ENCODE measurements around the gene SELENOI. TPM values are rescaled to one million over a fixed set of nuclear protein-coding genes. Genes with fewer than 3 reads are reported as not detected.
"Not testable (repeated sequence)": the region's sequence is repeated elsewhere in the genome, so short reads cannot be mapped to it uniquely, and the experiment has no call there.

SELENOI gene
- total and polyA plus RNA-seq, 4 experiments from 2014 or later: 2.7 to 20.0 (median 11.4) TPM

GRCh38 chr2:26364669-26365068 is 18.7 kb downstream of the SELENOI start:
- no peak overlapping the region for H3K27ac Mint-ChIP-seq
- ChIA-PET CTCF (ENCODE audit: partially characterized antibody) (interaction anchor here (0.7 kb wide), 1 partner anchor 66 kb away, joined by 3 read pairs; no protein-coding TSS in a partner anchor), POLR2A (ENCODE audit: partially characterized antibody) (no interaction called here)
- H3K27me3 ChIP-seq (ENCODE audit: insufficient read depth, low read length): no peaks in the 10 kb centered on the region
- H3K9me3 Mint-ChIP-seq: no peaks in the 10 kb centered on the region
- H3K4me1 ChIP-seq (ENCODE audit: insufficient read depth, low read length): peaks cover 12% of the 10 kb centered on the region
- H3K27me3 Mint-ChIP-seq: no peaks in the 10 kb centered on the region
- H3K4me1 Mint-ChIP-seq: peaks cover 16 to 33% (median 23%) of the 10 kb centered on the region in 4 donors
- H3K4me3 Mint-ChIP-seq: no peak overlapping the region
- no peak for DNase-seq
- no peak overlapping the region for H3K4me3 ChIP-seq (ENCODE audit: low read length in 2 of 2)
- H3K36me3 Mint-ChIP-seq: peaks cover 24 to 32% of the 10 kb centered on the region in 2 donors
- no peak overlapping the region for H3K27ac ChIP-seq (ENCODE audit: low read depth, low read length)
- peaks cover 31% of the 10 kb centered on the region for H3K36me3 ChIP-seq (ENCODE audit: insufficient read depth, low read length)
- intact Hi-C loops (cut with micrococcal nuclease): no loop called here
- no peaks in the 10 kb centered on the region for H3K9me3 ChIP-seq (ENCODE audit: control insufficient read depth in 1 of 2, low read length in 2 of 2)

- Histone ChIP-seq H3K9me3 (ENCODE audit: control insufficient read depth in 1 of 2, low read length in 2 of 2) (no peaks in the 10 kb centered on the region), H3K27me3 (ENCODE audit: insufficient read depth, low read length) (no peaks in the 10 kb centered on the region), H3K36me3 (ENCODE audit: insufficient read depth, low read length) (peaks cover 31% of the 10 kb centered on the region), H3K4me3 (ENCODE audit: low read length in 2 of 2) (no peak overlapping the region), H3K4me1 (ENCODE audit: insufficient read depth, low read length) (peaks cover 12% of the 10 kb centered on the region), H3K27ac (ENCODE audit: low read depth, low read length) (no peak overlapping the region)
- intact Hi-C loops (cut with micrococcal nuclease): no loop called here
- Mint-ChIP-seq H3K9me3 (no peaks in the 10 kb centered on the region), H3K36me3 (peaks cover 29 to 32% of the 10 kb centered on the region in 2 donors), H3K27ac (no peak overlapping the region), H3K27me3 (no peaks in the 10 kb centered on the region), H3K4me3 (no peak overlapping the region), H3K4me1 (peaks cover 9 to 15% (median 10%) of the 10 kb centered on the region in 4 donors)
- CTCF ChIA-PET (ENCODE audit: partially characterized antibody): no interaction called here
- no peak for DNase-seq
- POLR2A ChIA-PET (ENCODE audit: partially characterized antibody): no interaction called here
These were observed 21.0 kb downstream of the SELENOI start for GRCh38 chr2:26366957-26367356.

GRCh38 chr2:26369664-26370063 is 23.7 kb downstream of the SELENOI start:
- intact Hi-C loops (cut with micrococcal nuclease): not testable (repeated sequence)
- H3K36me3 ChIP-seq (ENCODE audit: insufficient read depth, low read length): peaks cover 42% of the 10 kb centered on the region
- H3K36me3 Mint-ChIP-seq: peaks cover 42 to 44% of the 10 kb centered on the region in 2 donors

GRCh38 chr2:26370909-26371308 is 25.0 kb downstream of the SELENOI start:
- H3K27ac ChIP-seq (ENCODE audit: low read depth, low read length); H3K4me3 ChIP-seq (ENCODE audit: low read length in 2 of 2); H3K27me3 Mint-ChIP-seq; H3K27me3 ChIP-seq (ENCODE audit: insufficient read depth, low read length); CTCF ChIA-PET (ENCODE audit: partially characterized antibody); H3K27ac Mint-ChIP-seq; H3K4me3 Mint-ChIP-seq; DNase-seq; intact Hi-C loops (cut with micrococcal nuclease); H3K9me3 ChIP-seq (ENCODE audit: control insufficient read depth in 1 of 2, low read length in 2 of 2); H3K9me3 Mint-ChIP-seq; POLR2A ChIA-PET (ENCODE audit: partially characterized antibody); H3K4me1 Mint-ChIP-seq; H3K4me1 ChIP-seq (ENCODE audit: insufficient read depth, low read length): not testable (repeated sequence)
- H3K36me3 ChIP-seq (ENCODE audit: insufficient read depth, low read length): peaks cover 46% of the 10 kb centered on the region
- peaks cover 46 to 47% of the 10 kb centered on the region in 2 donors for H3K36me3 Mint-ChIP-seq

More at GRCh38 chr2:26369664-26370063, 23.7 kb downstream of the SELENOI start:
- H3K9me3 ChIP-seq (ENCODE audit: control insufficient read depth in 1 of 2, low read length in 2 of 2); H3K4me1 ChIP-seq (ENCODE audit: insufficient read depth, low read length); H3K27ac ChIP-seq (ENCODE audit: low read depth, low read length); DNase-seq; H3K27me3 ChIP-seq (ENCODE audit: insufficient read depth, low read length); H3K9me3 Mint-ChIP-seq; H3K4me3 Mint-ChIP-seq; H3K27me3 Mint-ChIP-seq; CTCF ChIA-PET (ENCODE audit: partially characterized antibody); H3K4me1 Mint-ChIP-seq; H3K4me3 ChIP-seq (ENCODE audit: low read length in 2 of 2); POLR2A ChIA-PET (ENCODE audit: partially characterized antibody): not testable (repeated sequence)
- peak overlapping the region in 1 of 7 donors; percentile 1 for H3K27ac Mint-ChIP-seq

- intact Hi-C loops (cut with micrococcal nuclease): no loop called here
- H3K4me3 ChIP-seq (ENCODE audit: low read length in 2 of 2): no peak overlapping the region
- H3K27ac ChIP-seq (ENCODE audit: low read depth, low read length): no peak overlapping the region
- peak overlapping the region in 1 of 8 donors; percentile 38 for H3K4me3 Mint-ChIP-seq
- CTCF ChIA-PET (ENCODE audit: partially characterized antibody): no interaction called here
- H3K36me3 ChIP-seq (ENCODE audit: insufficient read depth, low read length): peaks cover 31% of the 10 kb centered on the region
- no peaks in the 10 kb centered on the region for H3K9me3 ChIP-seq (ENCODE audit: control insufficient read depth in 1 of 2, low read length in 2 of 2)
- H3K27me3 Mint-ChIP-seq: no peaks in the 10 kb centered on the region
- H3K36me3 Mint-ChIP-seq: peaks cover 42 to 54% of the 10 kb centered on the region in 2 donors
- no peak for DNase-seq
- H3K27me3 ChIP-seq (ENCODE audit: insufficient read depth, low read length): no peaks in the 10 kb centered on the region
- H3K4me1 Mint-ChIP-seq: peaks cover 0 to 6% (median 2%) of the 10 kb centered on the region in 4 donors
- POLR2A ChIA-PET (ENCODE audit: partially characterized antibody): no interaction called here
- H3K9me3 Mint-ChIP-seq: no peaks in the 10 kb centered on the region
- H3K27ac Mint-ChIP-seq: peak overlapping the region in 2 of 7 donors; percentile 54 to 61
- no peaks in the 10 kb centered on the region for H3K4me1 ChIP-seq (ENCODE audit: insufficient read depth, low read length)
These were observed 30.9 kb downstream of the SELENOI start for GRCh38 chr2:26376799-26377198.

- peak overlapping the region in 1 of 7 donors; percentile 73 for H3K27ac Mint-ChIP-seq
- intact Hi-C loops (cut with micrococcal nuclease): no loop called here
- Histone ChIP-seq H3K36me3 (ENCODE audit: insufficient read depth, low read length) (peaks cover 14% of the 10 kb centered on the region), H3K4me3 (ENCODE audit: low read length in 2 of 2) (no peak overlapping the region), H3K4me1 (ENCODE audit: insufficient read depth, low read length) (no peaks in the 10 kb centered on the region), H3K27me3 (ENCODE audit: insufficient read depth, low read length) (no peaks in the 10 kb centered on the region), H3K9me3 (ENCODE audit: control insufficient read depth in 1 of 2, low read length in 2 of 2) (no peaks in the 10 kb centered on the region), H3K27ac (ENCODE audit: low read depth, low read length) (no peak overlapping the region)
- peaks cover 35 to 47% of the 10 kb centered on the region in 2 donors for H3K36me3 Mint-ChIP-seq
- H3K4me3 Mint-ChIP-seq: no peak overlapping the region
- ChIA-PET CTCF (ENCODE audit: partially characterized antibody) (no interaction called here), POLR2A (ENCODE audit: partially characterized antibody) (no interaction called here)
- no peak for DNase-seq
- no peaks in the 10 kb centered on the region for H3K9me3 Mint-ChIP-seq
- H3K27me3 Mint-ChIP-seq: no peaks in the 10 kb centered on the region
- peaks cover 0 to 10% (median 2%) of the 10 kb centered on the region in 4 donors for H3K4me1 Mint-ChIP-seq
These were observed 34.3 kb downstream of the SELENOI start for GRCh38 chr2:26380281-26380680.

- Histone ChIP-seq H3K9me3 (ENCODE audit: control insufficient read depth in 1 of 2, low read length in 2 of 2) (no peaks in the 10 kb centered on the region), H3K4me1 (ENCODE audit: insufficient read depth, low read length) (no peaks in the 10 kb centered on the region), H3K27me3 (ENCODE audit: insufficient read depth, low read length) (no peaks in the 10 kb centered on the region), H3K4me3 (ENCODE audit: low read length in 2 of 2) (no peak overlapping the region), H3K27ac (ENCODE audit: low read depth, low read length) (no peak overlapping the region), H3K36me3 (ENCODE audit: insufficient read depth, low read length) (peaks cover 6% of the 10 kb centered on the region)
- Mint-ChIP-seq H3K27ac (peak overlapping the region in 1 of 7 donors; percentile 75), H3K27me3 (no peaks in the 10 kb centered on the region), H3K4me1 (peaks cover 0 to 10% (median 1%) of the 10 kb centered on the region in 4 donors), H3K9me3 (no peaks in the 10 kb centered on the region), H3K36me3 (peaks cover 29 to 46% of the 10 kb centered on the region in 2 donors), H3K4me3 (no peak overlapping the region)
- intact Hi-C loops (cut with micrococcal nuclease): no loop called here
- ChIA-PET POLR2A (ENCODE audit: partially characterized antibody) (interaction anchor here (0.8 to 1.0 kb wide), 2 partner anchors 36 to 83 kb away, joined by 3 read pairs; partner anchors contain the start of gene ADGRF3), CTCF (ENCODE audit: partially characterized antibody) (no interaction called here)
- DNase-seq: no peak
These were observed 36.6 kb downstream of the SELENOI start for GRCh38 chr2:26382564-26382963.
